ENCODE results near the gene TNS3. TPM values are rescaled to one million over a fixed set of nuclear protein-coding genes. Genes with fewer than 3 reads are reported as not detected.

TNS3 gene
- total RNA-seq, 1 experiment from 2014 or later, result 9.5 TPM

- H4K20me1 ChIP-seq (ENCODE audit: control insufficient read depth, insufficient read depth, insufficient read length), result no peaks in the 10 kb centered on the region
- H3K4me1 ChIP-seq (ENCODE audit: insufficient read depth, low read length), result peaks cover 4% of the 10 kb centered on the region; the same call in 1 of the 2 replicates
- no peak for DNase-seq
- Mint-ChIP-seq H3K27me3 (ENCODE audit: low read depth) (peaks cover 52% of the 10 kb centered on the region), H3K4me1 (peaks cover 34 to 52% of the 10 kb centered on the region in 2 experiments), H3K36me3 (ENCODE audit: insufficient read depth in 1 of 3, low read depth in 3 of 3) (peaks cover 0 to 1% (median 0%) of the 10 kb centered on the region in 3 experiments; a peak in 2 of 7 replicates), H3K9me3 (no peaks in the 10 kb centered on the region), H3K4me3 (no peak overlapping the region; a peak in 1 of 5 replicates), H3K27ac (no peak overlapping the region)
- H3K4me2 ChIP-seq (ENCODE audit: insufficient read depth, insufficient read length, low read length), result no peak overlapping the region
- H3K56ac ChIP-seq (ENCODE audit: insufficient read length, low read depth, low read length), result no peak overlapping the region
- H4K8ac ChIP-seq (replicated peaks; ENCODE audit: insufficient read length, low read depth, low read length), result no peak overlapping the region
- no peak overlapping the region for H2BK15ac ChIP-seq (ENCODE audit: low read depth, low read length)
- no peak overlapping the region for H3K23ac ChIP-seq (ENCODE audit: insufficient read length, low read depth, low read length)
- no peaks in the 10 kb centered on the region for H3K9me3 ChIP-seq (ENCODE audit: control insufficient read depth, low read depth, low read length)
- no peak overlapping the region for H4K91ac ChIP-seq (ENCODE audit: insufficient read length, low read depth, low read length)
- H4K5ac ChIP-seq (ENCODE audit: insufficient read length, low read depth, low read length), result no peak overlapping the region
- H3K18ac ChIP-seq (ENCODE audit: insufficient read length, low read depth, low read length), result no peak overlapping the region
- no peaks in the 10 kb centered on the region for H3K27me3 ChIP-seq (ENCODE audit: insufficient read depth, low read length)
- H2AFZ ChIP-seq (ENCODE audit: low read length), result no peak overlapping the region
- H2AK5ac ChIP-seq (ENCODE audit: insufficient read length, low read length), result no peak overlapping the region
- no peak overlapping the region for H3T11ph ChIP-seq (ENCODE audit: low read length)
- WGBS (ENCODE audit: extremely low coverage, insufficient read length, low lambda C conversion rate), result no CpG with 5 or more reads among the region's 6 CpGs
- H3K9ac ChIP-seq (ENCODE audit: extremely low read depth, insufficient read length, low read length), result no peak overlapping the region
- no peak overlapping the region for H2BK20ac ChIP-seq (ENCODE audit: low read depth, low read length, poor library complexity, severe bottlenecking)
- H3K4ac ChIP-seq (ENCODE audit: low read depth, low read length), result no peak overlapping the region
- H3K23me2 ChIP-seq (ENCODE audit: insufficient read length, low read depth, low read length, poor library complexity, severe bottlenecking), result no peaks in the 10 kb centered on the region
- H3K27ac ChIP-seq (ENCODE audit: insufficient read length, low read depth, low read length), result no peak overlapping the region
- no peak overlapping the region for H2BK120ac ChIP-seq (ENCODE audit: low read depth, low read length, poor library complexity, severe bottlenecking)
- no peaks in the 10 kb centered on the region for H3K79me1 ChIP-seq (ENCODE audit: insufficient read depth, low read depth, low read length, poor library complexity, severe bottlenecking)
- H3K79me2 ChIP-seq (ENCODE audit: insufficient read depth, low read length), result no peaks in the 10 kb centered on the region; the same call in 1 of the 2 replicates
- no peak overlapping the region for H3K14ac ChIP-seq (ENCODE audit: insufficient read depth, low read length)
- TF ChIP-seq CTCF (conservative IDR thresholded peaks at IDR 0.05), result no peak
- H2BK12ac ChIP-seq (ENCODE audit: insufficient read length, low read depth, low read length), result no peak overlapping the region
- no peak overlapping the region for H2BK5ac ChIP-seq (ENCODE audit: insufficient read length, low read length)
Observed at GRCh38 chr7:47543714-47544113, 38.2 kb downstream of the TNS3 start.
